ENCODE results near the gene LHB. TPM values are rescaled to one million over a fixed set of nuclear protein-coding genes. Genes with fewer than 3 reads are reported as not detected.

LHB gene
- total and polyA plus RNA-seq, 3 donors from 2014 or later = 4.4 to 13.9 (median 5.5) TPM

DNA sequence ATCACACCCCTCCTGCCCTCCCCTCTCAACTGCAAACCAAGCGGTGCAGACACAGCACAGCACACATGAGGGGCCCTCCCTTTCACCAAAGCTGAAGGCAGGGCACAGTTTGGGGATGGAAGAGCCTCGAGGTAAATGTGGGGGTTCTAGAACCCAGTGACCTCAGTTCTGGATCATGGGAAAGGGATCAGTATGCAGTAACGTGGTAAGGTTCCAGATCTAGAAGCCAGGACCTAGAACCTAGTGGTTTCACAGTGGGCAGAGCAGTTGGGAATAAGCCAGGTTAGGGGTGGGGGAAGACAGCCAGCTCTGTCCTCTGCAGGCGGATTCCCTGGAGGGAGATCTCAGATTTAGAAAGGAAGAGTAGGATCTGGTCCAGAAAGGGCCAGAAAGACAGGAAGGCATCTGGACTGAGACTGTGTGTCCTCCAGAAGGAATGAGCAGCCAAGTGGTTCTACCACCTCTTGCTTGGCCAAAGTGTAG, 48.7 kb downstream of the LHB start:
- no peak for DNase-seq
- intact Hi-C loops (cut with DNase I; ENCODE audit: low total_unique reads) = no loop called here
- no peaks in the 10 kb centered on the region for H3K36me3 ChIP-seq (ENCODE audit: low read depth, missing control alignments)
- TF ChIP-seq, protein P1, sequence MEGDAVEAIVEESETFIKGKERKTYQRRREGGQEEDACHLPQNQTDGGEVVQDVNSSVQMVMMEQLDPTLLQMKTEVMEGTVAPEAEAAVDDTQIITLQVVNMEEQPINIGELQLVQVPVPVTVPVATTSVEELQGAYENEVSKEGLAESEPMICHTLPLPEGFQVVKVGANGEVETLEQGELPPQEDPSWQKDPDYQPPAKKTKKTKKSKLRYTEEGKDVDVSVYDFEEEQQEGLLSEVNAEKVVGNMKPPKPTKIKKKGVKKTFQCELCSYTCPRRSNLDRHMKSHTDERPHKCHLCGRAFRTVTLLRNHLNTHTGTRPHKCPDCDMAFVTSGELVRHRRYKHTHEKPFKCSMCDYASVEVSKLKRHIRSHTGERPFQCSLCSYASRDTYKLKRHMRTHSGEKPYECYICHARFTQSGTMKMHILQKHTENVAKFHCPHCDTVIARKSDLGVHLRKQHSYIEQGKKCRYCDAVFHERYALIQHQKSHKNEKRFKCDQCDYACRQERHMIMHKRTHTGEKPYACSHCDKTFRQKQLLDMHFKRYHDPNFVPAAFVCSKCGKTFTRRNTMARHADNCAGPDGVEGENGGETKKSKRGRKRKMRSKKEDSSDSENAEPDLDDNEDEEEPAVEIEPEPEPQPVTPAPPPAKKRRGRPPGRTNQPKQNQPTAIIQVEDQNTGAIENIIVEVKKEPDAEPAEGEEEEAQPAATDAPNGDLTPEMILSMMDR (IDR thresholded peaks at IDR 0.05) = no peak
- TF ChIP-seq POLR2A (IDR thresholded peaks at IDR 0.05) = no peak
- WGBS, 2 donors = 58 to 69% methylated on average over 4 of the region's 4 CpGs
- no peaks in the 10 kb centered on the region for H3K27me3 ChIP-seq
- H3K4me3 ChIP-seq = no peak overlapping the region
- H3K27ac ChIP-seq = peak overlapping the region; percentile 22 to 93
- peaks cover 25% of the 10 kb centered on the region for H3K4me1 ChIP-seq
- H3K9me3 ChIP-seq = no peaks in the 10 kb centered on the region

DNA sequence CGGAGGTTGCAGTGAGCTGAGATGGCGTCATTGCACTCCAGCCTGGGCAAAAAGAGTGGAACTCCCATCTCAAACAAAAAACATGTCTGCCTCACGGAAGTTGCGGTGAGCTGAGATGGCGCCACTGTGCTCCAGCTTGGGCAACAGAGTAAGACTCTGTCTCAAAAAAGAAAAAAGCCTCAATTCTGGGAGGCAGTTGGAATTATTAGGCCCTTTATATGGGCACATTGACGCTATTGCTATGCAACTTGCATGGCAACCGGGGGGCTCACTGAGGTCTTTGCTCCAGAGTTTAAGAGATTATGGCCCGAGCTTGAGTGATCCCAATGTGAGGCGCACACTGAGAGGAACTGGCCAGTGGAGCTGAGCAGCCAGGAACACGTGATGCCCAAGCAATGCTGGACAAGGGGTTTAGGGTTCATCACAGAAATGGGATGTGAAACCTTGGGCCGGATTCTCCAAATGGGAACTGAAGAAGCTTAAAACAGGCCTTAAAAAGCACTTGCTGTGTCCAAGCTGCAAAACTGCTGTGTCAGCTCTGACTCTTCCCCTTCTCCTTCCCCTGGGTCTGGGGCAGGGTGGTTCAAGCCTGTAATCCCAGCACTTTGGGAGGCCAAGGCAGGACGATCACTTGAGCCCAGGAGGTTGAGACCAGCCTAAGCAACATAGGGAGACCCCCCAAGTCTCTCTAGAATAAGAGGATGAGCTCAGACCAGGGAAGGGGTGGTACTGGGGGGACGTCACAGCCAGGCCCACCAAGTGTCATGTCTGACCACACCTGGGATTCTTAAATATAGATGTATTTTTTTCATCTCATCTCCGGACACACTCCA, 49.3 kb downstream of the LHB start:
- H3K9me3 ChIP-seq = no peaks in the 10 kb centered on the region
- H3K27me3 ChIP-seq = no peaks in the 10 kb centered on the region
- DNase-seq = peak; percentile 59
- no peak for TF ChIP-seq POLR2A (IDR thresholded peaks at IDR 0.05)
- TF ChIP-seq, protein P1 (IDR thresholded peaks at IDR 0.05) = no peak
- intact Hi-C loops (cut with DNase I; ENCODE audit: low total_unique reads) = no loop called here
- H3K4me3 ChIP-seq = no peak overlapping the region
- H3K4me1 ChIP-seq = peaks cover 26% of the 10 kb centered on the region
- no peaks in the 10 kb centered on the region for H3K36me3 ChIP-seq (ENCODE audit: low read depth, missing control alignments)
- WGBS, 2 donors = 72 to 80% methylated on average over 14 of the region's 14 CpGs
- H3K27ac ChIP-seq = peak overlapping the region in 1 of 2 donors; percentile 93

DNA sequence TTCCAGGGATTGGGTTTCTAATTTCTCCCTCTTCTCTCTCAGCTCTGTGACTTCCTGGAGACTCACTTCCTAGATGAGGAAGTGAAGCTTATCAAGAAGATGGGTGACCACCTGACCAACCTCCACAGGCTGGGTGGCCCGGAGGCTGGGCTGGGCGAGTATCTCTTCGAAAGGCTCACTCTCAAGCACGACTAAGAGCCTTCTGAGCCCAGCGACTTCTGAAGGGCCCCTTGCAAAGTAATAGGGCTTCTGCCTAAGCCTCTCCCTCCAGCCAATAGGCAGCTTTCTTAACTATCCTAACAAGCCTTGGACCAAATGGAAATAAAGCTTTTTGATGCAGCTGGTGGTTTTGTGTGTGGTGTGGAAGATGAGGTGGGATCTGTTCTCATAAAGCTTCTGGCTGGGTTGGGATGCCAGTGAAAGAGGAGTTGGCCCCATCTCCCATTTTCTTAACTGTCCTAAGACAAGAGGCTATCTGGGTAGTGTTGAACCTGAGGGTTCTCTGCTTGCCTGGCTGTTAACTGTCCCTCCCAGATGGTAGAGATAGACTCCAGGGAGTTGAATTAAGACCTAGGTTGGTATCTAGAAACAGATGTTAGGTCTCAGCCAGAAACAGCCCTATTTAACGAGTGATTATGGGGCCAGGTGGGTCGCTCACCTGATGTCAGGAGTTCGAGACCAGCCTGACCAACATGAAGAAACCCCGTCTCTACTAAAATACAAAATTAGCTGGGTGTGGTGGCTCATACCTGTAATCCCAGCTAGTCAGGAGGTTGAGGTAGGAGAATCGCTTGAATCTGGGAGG, 50.1 kb downstream of the LHB start:
- Histone ChIP-seq H3K9me3 (no peaks in the 10 kb centered on the region), H3K4me1 (peaks cover 29% of the 10 kb centered on the region), H3K36me3 (ENCODE audit: low read depth, missing control alignments) (no peaks in the 10 kb centered on the region), H3K27ac (peak overlapping the region in 1 of 2 donors; percentile 93), H3K27me3 (no peaks in the 10 kb centered on the region), H3K4me3 (peak overlapping the region; percentile 84 to 97)
- WGBS, 2 donors = 76 to 82% methylated on average over 8 to 10 of the region's 10 CpGs
- no peak for TF ChIP-seq POLR2A (IDR thresholded peaks at IDR 0.05)
- TF ChIP-seq, protein P1 (IDR thresholded peaks at IDR 0.05) = no peak
- no peak for DNase-seq
- intact Hi-C loops (cut with DNase I; ENCODE audit: low total_unique reads) = no loop called here

Small RNA genes lying within 50 kb of the gene (microRNA-seq; reads per million reads assigned to microRNA genes)
- gene MIR6798 (ENCODE audit: borderline number of aligned reads in 2 of 2, borderline replicate concordance in 1 of 2) = 0 to 2.1 reads per million in 2 donors

Small RNA genes lying within 50 kb of the gene (small RNA-seq; reads per million reads assigned to genes)
- gene MIR6798 = 0 to 0.19 reads per million in 2 donors

Other genes starting within 250 kb of the LHB start
- 10 to 100 TPM; 58.5 to 67.4 TPM for gene BCAT2, start 206.1 kb downstream of the LHB start, total RNA-seq
- gene BCAT2, start 206.1 kb downstream of the LHB start, polyA plus RNA-seq (ENCODE audit: insufficient read depth, low read depth, low replicate concordance) = 38.0 TPM
- 10 to 100 TPM in 1 of 2 donors, 1 to 10 TPM in 1; 5.6 to 11.9 TPM for gene HSD17B14, start 180.6 kb downstream of the LHB start, total RNA-seq
- gene HSD17B14, start 180.6 kb downstream of the LHB start, polyA plus RNA-seq (ENCODE audit: insufficient read depth, low read depth, low replicate concordance) = 8.8 TPM
- gene PLEKHA4, start 148.5 kb downstream of the LHB start, total RNA-seq = 10 to 100 TPM; 12.8 to 22.3 TPM
- 19.9 TPM for gene PLEKHA4, start 148.5 kb downstream of the LHB start, polyA plus RNA-seq (ENCODE audit: insufficient read depth, low read depth, low replicate concordance)
- 10 to 100 TPM; 37.2 to 40.9 TPM for gene PPP1R15A, start 144.7 kb downstream of the LHB start, total RNA-seq
- 48.3 TPM for gene PPP1R15A, start 144.7 kb downstream of the LHB start, polyA plus RNA-seq (ENCODE audit: insufficient read depth, low read depth, low replicate concordance)
- gene TULP2, start 118.3 kb downstream of the LHB start, total RNA-seq = 10 to 100 TPM; 24.5 to 55.2 TPM
- gene TULP2, start 118.3 kb downstream of the LHB start, polyA plus RNA-seq (ENCODE audit: insufficient read depth, low read depth, low replicate concordance) = 72.6 TPM
- gene NUCB1, start 116.8 kb downstream of the LHB start, total RNA-seq = 100 to 1,000 TPM; 139 to 208 TPM
- 136 TPM for gene NUCB1, start 116.8 kb downstream of the LHB start, polyA plus RNA-seq (ENCODE audit: insufficient read depth, low read depth, low replicate concordance)
- 1 to 10 TPM; 2.3 to 2.4 TPM for gene DHDH, start 83.4 kb downstream of the LHB start, total RNA-seq
- gene DHDH, start 83.4 kb downstream of the LHB start, polyA plus RNA-seq (ENCODE audit: insufficient read depth, low read depth, low replicate concordance) = 3.1 TPM
- 10 to 100 TPM; 50.1 to 52.1 TPM for gene BAX, start 62.2 kb downstream of the LHB start, total RNA-seq
- gene BAX, start 62.2 kb downstream of the LHB start, polyA plus RNA-seq (ENCODE audit: insufficient read depth, low read depth, low replicate concordance) = 48.7 TPM
- 100 to 1,000 TPM; 746 to 935 TPM for gene FTL, start 51.8 kb downstream of the LHB start, total RNA-seq
- 1,424 TPM for gene FTL, start 51.8 kb downstream of the LHB start, polyA plus RNA-seq (ENCODE audit: insufficient read depth, low read depth, low replicate concordance)
- 10 to 100 TPM; 21.1 to 23.6 TPM for gene GYS1, start 23.8 kb downstream of the LHB start, total RNA-seq
- 13.8 TPM for gene GYS1, start 23.8 kb downstream of the LHB start, polyA plus RNA-seq (ENCODE audit: insufficient read depth, low read depth, low replicate concordance)
- gene RUVBL2, start 23.2 kb downstream of the LHB start, total RNA-seq = 100 to 1,000 TPM; 299 to 395 TPM
- 528 TPM for gene RUVBL2, start 23.2 kb downstream of the LHB start, polyA plus RNA-seq (ENCODE audit: insufficient read depth, low read depth, low replicate concordance)
- gene CGB3, start 7.2 kb upstream of the LHB start, total RNA-seq = not detected
- not detected for gene CGB3, start 7.2 kb upstream of the LHB start, polyA plus RNA-seq (ENCODE audit: insufficient read depth, low read depth, low replicate concordance)
- 1 to 10 TPM in 1 of 2 donors, under 1 TPM in 1; 0.99 to 3.6 TPM for gene CGB2, start 14.8 kb upstream of the LHB start, total RNA-seq
- gene CGB2, start 14.8 kb upstream of the LHB start, polyA plus RNA-seq (ENCODE audit: insufficient read depth, low read depth, low replicate concordance) = 2.5 TPM
- gene CGB1, start 19.8 kb upstream of the LHB start, total RNA-seq = 1 to 10 TPM; 2.3 to 2.9 TPM
- gene CGB1, start 19.8 kb upstream of the LHB start, polyA plus RNA-seq (ENCODE audit: insufficient read depth, low read depth, low replicate concordance) = not detected
- 1 to 10 TPM in 1 of 2 donors, not detected in 1; 2.4 TPM for gene CGB5, start 26.8 kb upstream of the LHB start, total RNA-seq
- gene CGB5, start 26.8 kb upstream of the LHB start, polyA plus RNA-seq (ENCODE audit: insufficient read depth, low read depth, low replicate concordance) = not detected
- gene CGB8, start 32.0 kb upstream of the LHB start, total RNA-seq = under 1 TPM in 1 of 2 donors, not detected in 1; 0.43 TPM
- gene CGB8, start 32.0 kb upstream of the LHB start, polyA plus RNA-seq (ENCODE audit: insufficient read depth, low read depth, low replicate concordance) = not detected
- gene CGB7, start 40.7 kb upstream of the LHB start, total RNA-seq = 1 to 10 TPM; 3.0 to 3.8 TPM
- gene CGB7, start 40.7 kb upstream of the LHB start, polyA plus RNA-seq (ENCODE audit: insufficient read depth, low read depth, low replicate concordance) = 1.7 TPM
- under 1 TPM; 0.31 to 0.55 TPM for gene NTF4, start 47.7 kb upstream of the LHB start, total RNA-seq
- 0.49 TPM for gene NTF4, start 47.7 kb upstream of the LHB start, polyA plus RNA-seq (ENCODE audit: insufficient read depth, low read depth, low replicate concordance)
- gene KCNA7, start 55.6 kb upstream of the LHB start, total RNA-seq = under 1 TPM; 0.25 to 0.39 TPM
- gene KCNA7, start 55.6 kb upstream of the LHB start, polyA plus RNA-seq (ENCODE audit: insufficient read depth, low read depth, low replicate concordance) = 0.16 TPM
- 100 to 1,000 TPM; 422 to 484 TPM for gene SNRNP70, start 68.4 kb upstream of the LHB start, total RNA-seq
- gene SNRNP70, start 68.4 kb upstream of the LHB start, polyA plus RNA-seq (ENCODE audit: insufficient read depth, low read depth, low replicate concordance) = 184 TPM
- gene LIN7B, start 97.3 kb upstream of the LHB start, total RNA-seq = 10 to 100 TPM; 57.6 to 66.2 TPM
- gene LIN7B, start 97.3 kb upstream of the LHB start, polyA plus RNA-seq (ENCODE audit: insufficient read depth, low read depth, low replicate concordance) = 22.4 TPM
- 1 to 10 TPM; 4.0 to 8.5 TPM for gene C19orf73, start 102.1 kb upstream of the LHB start, total RNA-seq
- gene C19orf73, start 102.1 kb upstream of the LHB start, polyA plus RNA-seq (ENCODE audit: insufficient read depth, low read depth, low replicate concordance) = 1.5 TPM
- 10 to 100 TPM in 1 of 2 donors, 1 to 10 TPM in 1; 9.2 to 13.1 TPM for gene PPFIA3, start 102.5 kb upstream of the LHB start, total RNA-seq
- 8.8 TPM for gene PPFIA3, start 102.5 kb upstream of the LHB start, polyA plus RNA-seq (ENCODE audit: insufficient read depth, low read depth, low replicate concordance)
- 1 to 10 TPM; 1.8 to 5.4 TPM for gene HRC, start 138.3 kb upstream of the LHB start, total RNA-seq
- 4.1 TPM for gene HRC, start 138.3 kb upstream of the LHB start, polyA plus RNA-seq (ENCODE audit: insufficient read depth, low read depth, low replicate concordance)
- 10 to 100 TPM; 30.5 to 45.7 TPM for gene TRPM4, start 140.7 kb upstream of the LHB start, total RNA-seq
- 16.0 TPM for gene TRPM4, start 140.7 kb upstream of the LHB start, polyA plus RNA-seq (ENCODE audit: insufficient read depth, low read depth, low replicate concordance)

Data from testis (tissue), 3 donors.